Measurements from ENCODE around the gene CFAP46. TPM values are rescaled to one million over a fixed set of nuclear protein-coding genes. Genes with fewer than 3 reads are reported as not detected.

Gene CFAP46
- total and polyA plus RNA-seq, 2 experiments from 2014 or later = 2.2 to 2.4 TPM

DNA sequence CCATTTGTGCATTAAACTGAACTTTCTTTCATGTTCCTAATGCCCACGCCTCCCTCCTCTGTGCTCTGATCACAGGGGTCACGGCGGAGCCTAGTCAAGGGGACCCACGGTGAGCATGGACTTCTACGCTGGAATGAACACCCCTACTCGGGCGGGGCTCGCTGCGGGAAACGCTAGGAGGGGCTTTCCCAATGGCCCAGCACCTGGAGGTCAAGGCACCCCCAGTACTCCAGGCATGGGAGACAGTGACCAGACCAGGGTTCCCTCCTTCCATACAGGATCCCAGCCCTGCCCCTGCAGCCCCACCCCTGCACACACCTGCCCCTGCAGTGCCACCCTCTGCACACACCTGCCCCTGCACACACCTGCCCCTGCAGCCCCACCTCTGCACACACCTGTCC lies 129.4 kb downstream of the CFAP46 start:
- Histone ChIP-seq H3K36me3 (replicated peaks; ENCODE audit: insufficient read depth, low read depth) (no peaks in the 10 kb centered on the region), H3K4me3 (no peak overlapping the region), H3K79me2 (no peaks in the 10 kb centered on the region), H3K4me2 (no peak overlapping the region), H3K27me3 (no peaks in the 10 kb centered on the region), H3K27ac (no peak overlapping the region), H4K20me1 (ENCODE audit: insufficient read depth, poor library complexity, severe bottlenecking) (no peaks in the 10 kb centered on the region), H3K4me1 (ENCODE audit: insufficient read depth) (peaks cover 3% of the 10 kb centered on the region), H3K9me2 (replicated peaks; ENCODE audit: insufficient read depth) (no peaks in the 10 kb centered on the region), H3K9me3 (ENCODE audit: low read depth) (no peaks in the 10 kb centered on the region), H2AFZ (no peak overlapping the region)
- TF ChIP-seq EZH2phosphoT487 (IDR thresholded peaks at IDR 0.05; ENCODE audit: low read depth, severe bottlenecking, unreplicated experiment) = no peak
- TF ChIP-seq, protein P1, sequence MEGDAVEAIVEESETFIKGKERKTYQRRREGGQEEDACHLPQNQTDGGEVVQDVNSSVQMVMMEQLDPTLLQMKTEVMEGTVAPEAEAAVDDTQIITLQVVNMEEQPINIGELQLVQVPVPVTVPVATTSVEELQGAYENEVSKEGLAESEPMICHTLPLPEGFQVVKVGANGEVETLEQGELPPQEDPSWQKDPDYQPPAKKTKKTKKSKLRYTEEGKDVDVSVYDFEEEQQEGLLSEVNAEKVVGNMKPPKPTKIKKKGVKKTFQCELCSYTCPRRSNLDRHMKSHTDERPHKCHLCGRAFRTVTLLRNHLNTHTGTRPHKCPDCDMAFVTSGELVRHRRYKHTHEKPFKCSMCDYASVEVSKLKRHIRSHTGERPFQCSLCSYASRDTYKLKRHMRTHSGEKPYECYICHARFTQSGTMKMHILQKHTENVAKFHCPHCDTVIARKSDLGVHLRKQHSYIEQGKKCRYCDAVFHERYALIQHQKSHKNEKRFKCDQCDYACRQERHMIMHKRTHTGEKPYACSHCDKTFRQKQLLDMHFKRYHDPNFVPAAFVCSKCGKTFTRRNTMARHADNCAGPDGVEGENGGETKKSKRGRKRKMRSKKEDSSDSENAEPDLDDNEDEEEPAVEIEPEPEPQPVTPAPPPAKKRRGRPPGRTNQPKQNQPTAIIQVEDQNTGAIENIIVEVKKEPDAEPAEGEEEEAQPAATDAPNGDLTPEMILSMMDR (IDR thresholded peaks at IDR 0.05; ENCODE audit: poor library complexity) = no peak
- no peak for TF ChIP-seq EZH2 (IDR thresholded peaks at IDR 0.05; ENCODE audit: borderline replicate concordance)
- WGBS (ENCODE audit: low lambda C conversion rate, missing lambda C conversion rate) = 90% methylated on average over 5 of the region's 10 CpGs
- no peak for DNase-seq (ENCODE audit: low spot score)

DNA sequence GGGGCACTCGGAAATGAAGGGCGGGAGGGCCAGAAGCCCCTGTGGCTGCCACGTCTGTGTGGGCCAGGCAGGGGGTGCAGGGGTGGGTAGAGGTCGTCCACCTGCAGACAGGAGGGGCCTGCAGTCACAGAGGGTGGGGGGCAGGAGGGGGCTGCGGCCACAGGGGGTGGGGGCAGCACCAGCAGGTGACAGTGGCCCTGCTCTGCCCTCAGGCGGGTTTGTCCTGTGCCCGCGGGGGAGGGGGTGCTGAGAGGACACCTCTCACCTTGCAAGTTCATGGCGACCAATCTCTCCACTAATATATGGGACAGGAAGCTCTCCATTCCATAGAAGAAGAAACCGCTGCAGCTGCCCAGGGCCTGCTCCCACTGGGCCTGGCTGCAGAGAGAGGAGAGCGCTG lies 129.8 kb downstream of the CFAP46 start:
- TF ChIP-seq EZH2phosphoT487 (IDR thresholded peaks at IDR 0.05; ENCODE audit: low read depth, severe bottlenecking, unreplicated experiment) (no peak), EZH2 (IDR thresholded peaks at IDR 0.05; ENCODE audit: borderline replicate concordance) (no peak)
- TF ChIP-seq, protein P1 (IDR thresholded peaks at IDR 0.05; ENCODE audit: poor library complexity) = no peak
- H4K20me1 ChIP-seq (ENCODE audit: insufficient read depth, poor library complexity, severe bottlenecking) = no peaks in the 10 kb centered on the region
- H3K4me1 ChIP-seq (ENCODE audit: insufficient read depth) = peaks cover 3% of the 10 kb centered on the region
- H3K79me2 ChIP-seq = no peaks in the 10 kb centered on the region
- H3K36me3 ChIP-seq (replicated peaks; ENCODE audit: insufficient read depth, low read depth) = no peaks in the 10 kb centered on the region
- H3K27ac ChIP-seq = no peak overlapping the region
- no peak overlapping the region for H2AFZ ChIP-seq
- no peak overlapping the region for H3K4me2 ChIP-seq
- H3K9me2 ChIP-seq (replicated peaks; ENCODE audit: insufficient read depth) = no peaks in the 10 kb centered on the region
- no peaks in the 10 kb centered on the region for H3K9me3 ChIP-seq (ENCODE audit: low read depth)
- DNase-seq (ENCODE audit: low spot score) = no peak
- H3K27me3 ChIP-seq = no peaks in the 10 kb centered on the region
- no peak overlapping the region for H3K4me3 ChIP-seq
- WGBS (ENCODE audit: low lambda C conversion rate, missing lambda C conversion rate) = 92% methylated on average over 8 of the region's 11 CpGs

DNA sequence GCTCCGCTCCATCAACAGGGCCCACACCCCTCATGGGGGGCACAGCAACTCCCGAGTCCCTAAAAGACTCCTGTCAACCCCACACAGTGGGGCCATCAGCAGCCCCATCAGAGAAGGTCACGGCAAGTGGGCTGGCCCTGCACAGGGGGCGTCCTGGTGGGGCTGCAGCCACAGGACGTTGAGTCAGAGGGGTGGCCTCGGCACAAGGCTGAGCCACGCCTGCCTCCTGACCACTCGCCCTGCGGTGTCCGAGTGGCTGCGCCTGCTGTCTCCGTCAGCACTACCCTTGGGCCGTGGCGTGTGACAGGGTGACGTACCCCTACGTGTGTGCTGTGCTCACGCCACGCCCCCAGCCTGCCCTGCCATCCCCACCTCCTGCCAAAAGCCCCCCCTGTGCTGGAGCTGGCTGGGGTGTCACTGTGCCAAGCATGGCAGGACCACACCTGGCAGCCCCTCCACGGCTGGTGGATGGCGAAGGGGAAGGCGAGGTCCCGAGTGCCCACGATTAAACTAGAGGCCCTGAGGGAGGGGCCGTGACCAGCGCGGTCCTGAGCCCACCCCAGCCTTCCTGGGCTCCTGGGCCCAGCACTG lies 130.4 kb downstream of the CFAP46 start:
- TF ChIP-seq EZH2phosphoT487 (IDR thresholded peaks at IDR 0.05; ENCODE audit: low read depth, severe bottlenecking, unreplicated experiment) (no peak), EZH2 (IDR thresholded peaks at IDR 0.05; ENCODE audit: borderline replicate concordance) (no peak)
- TF ChIP-seq, protein P1 (IDR thresholded peaks at IDR 0.05; ENCODE audit: poor library complexity) = no peak
- Histone ChIP-seq H3K9me2 (replicated peaks; ENCODE audit: insufficient read depth) (no peaks in the 10 kb centered on the region), H3K27me3 (no peaks in the 10 kb centered on the region), H3K79me2 (no peaks in the 10 kb centered on the region), H3K36me3 (replicated peaks; ENCODE audit: insufficient read depth, low read depth) (no peaks in the 10 kb centered on the region), H3K4me3 (no peak overlapping the region), H4K20me1 (ENCODE audit: insufficient read depth, poor library complexity, severe bottlenecking) (no peaks in the 10 kb centered on the region), H3K4me1 (ENCODE audit: insufficient read depth) (peaks cover 3% of the 10 kb centered on the region), H3K4me2 (no peak overlapping the region), H3K9me3 (ENCODE audit: low read depth) (no peaks in the 10 kb centered on the region), H2AFZ (no peak overlapping the region), H3K27ac (no peak overlapping the region)
- no peak for DNase-seq (ENCODE audit: low spot score)
- WGBS (ENCODE audit: low lambda C conversion rate, missing lambda C conversion rate) = 93% methylated on average over 16 of the region's 26 CpGs

Measured in hepatocyte (in vitro differentiated cells).